IMR-90 (cell line): Measurements from ENCODE around the gene TRPM8.

Experiments used
- CEBPB ChIP-seq: IDR thresholded peaks from 2 replicates; pipeline ENCODE4 v1.6.1; 2012; ENCODE audit warnings: low read depth, low read length, improper control_type of control experiment
- FOS ChIP-seq: fragments of 150-350 bp; IDR thresholded peaks from 2 replicates; pipeline ENCODE4 v1.6.1; 2016; ENCODE audit warnings: low read depth, low read length
- POLR2A ChIP-seq: IDR thresholded peaks from 2 replicates; pipeline ENCODE4 v1.6.1; 2012; ENCODE audit warnings: mild to moderate bottlenecking, low read depth, low read length
- TF ChIP-seq, protein P1 (sequence below): conservative IDR thresholded peaks from 2 replicates; pipeline ENCODE4 v1.5.1; 2012; ENCODE audit warnings: mild to moderate bottlenecking, low read depth, low read length, improper control_type of control experiment
- TF ChIP-seq, protein P2 (sequence below): fragments of 150-350 bp; IDR thresholded peaks from 2 replicates; pipeline ENCODE4 v1.6.1; 2017; ENCODE audit warnings: mild to moderate bottlenecking, antibody characterized with exemption, low read length, low read depth
- TF ChIP-seq, protein P3 (sequence below): fragments of 150-350 bp; IDR thresholded peaks from 2 replicates; pipeline ENCODE4 v1.6.1; 2016; ENCODE audit warnings: low read depth, mild to moderate bottlenecking, low read length, moderate library complexity, borderline replicate concordance

DNA sequence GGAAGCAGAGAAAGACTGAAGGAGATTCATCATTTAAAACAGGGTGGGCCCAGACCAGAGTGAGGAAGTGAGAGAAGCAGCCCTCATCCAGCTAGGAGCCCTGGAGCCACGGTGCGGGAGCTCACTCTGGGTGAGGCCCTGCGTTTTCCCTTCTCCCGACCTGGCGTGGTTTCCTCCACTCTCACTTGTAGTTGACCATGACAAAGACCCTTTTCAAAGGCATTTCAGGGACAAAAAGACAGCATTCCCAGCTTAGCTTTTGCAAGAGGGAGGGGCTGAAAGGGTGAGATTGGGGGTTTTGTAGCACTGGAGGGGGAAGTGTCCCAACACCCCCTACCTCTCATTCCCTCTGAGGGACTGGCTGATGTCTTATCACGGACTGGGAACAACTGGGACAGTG, 56.6 kb downstream of the TRPM8 start:
- TF ChIP-seq, protein P1, sequence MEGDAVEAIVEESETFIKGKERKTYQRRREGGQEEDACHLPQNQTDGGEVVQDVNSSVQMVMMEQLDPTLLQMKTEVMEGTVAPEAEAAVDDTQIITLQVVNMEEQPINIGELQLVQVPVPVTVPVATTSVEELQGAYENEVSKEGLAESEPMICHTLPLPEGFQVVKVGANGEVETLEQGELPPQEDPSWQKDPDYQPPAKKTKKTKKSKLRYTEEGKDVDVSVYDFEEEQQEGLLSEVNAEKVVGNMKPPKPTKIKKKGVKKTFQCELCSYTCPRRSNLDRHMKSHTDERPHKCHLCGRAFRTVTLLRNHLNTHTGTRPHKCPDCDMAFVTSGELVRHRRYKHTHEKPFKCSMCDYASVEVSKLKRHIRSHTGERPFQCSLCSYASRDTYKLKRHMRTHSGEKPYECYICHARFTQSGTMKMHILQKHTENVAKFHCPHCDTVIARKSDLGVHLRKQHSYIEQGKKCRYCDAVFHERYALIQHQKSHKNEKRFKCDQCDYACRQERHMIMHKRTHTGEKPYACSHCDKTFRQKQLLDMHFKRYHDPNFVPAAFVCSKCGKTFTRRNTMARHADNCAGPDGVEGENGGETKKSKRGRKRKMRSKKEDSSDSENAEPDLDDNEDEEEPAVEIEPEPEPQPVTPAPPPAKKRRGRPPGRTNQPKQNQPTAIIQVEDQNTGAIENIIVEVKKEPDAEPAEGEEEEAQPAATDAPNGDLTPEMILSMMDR, result no peak
- TF ChIP-seq, protein P2, sequence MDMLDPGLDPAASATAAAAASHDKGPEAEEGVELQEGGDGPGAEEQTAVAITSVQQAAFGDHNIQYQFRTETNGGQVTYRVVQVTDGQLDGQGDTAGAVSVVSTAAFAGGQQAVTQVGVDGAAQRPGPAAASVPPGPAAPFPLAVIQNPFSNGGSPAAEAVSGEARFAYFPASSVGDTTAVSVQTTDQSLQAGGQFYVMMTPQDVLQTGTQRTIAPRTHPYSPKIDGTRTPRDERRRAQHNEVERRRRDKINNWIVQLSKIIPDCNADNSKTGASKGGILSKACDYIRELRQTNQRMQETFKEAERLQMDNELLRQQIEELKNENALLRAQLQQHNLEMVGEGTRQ, result no peak
- TF ChIP-seq POLR2A (no peak), FOS (no peak), CEBPB (no peak)
- TF ChIP-seq, protein P3, sequence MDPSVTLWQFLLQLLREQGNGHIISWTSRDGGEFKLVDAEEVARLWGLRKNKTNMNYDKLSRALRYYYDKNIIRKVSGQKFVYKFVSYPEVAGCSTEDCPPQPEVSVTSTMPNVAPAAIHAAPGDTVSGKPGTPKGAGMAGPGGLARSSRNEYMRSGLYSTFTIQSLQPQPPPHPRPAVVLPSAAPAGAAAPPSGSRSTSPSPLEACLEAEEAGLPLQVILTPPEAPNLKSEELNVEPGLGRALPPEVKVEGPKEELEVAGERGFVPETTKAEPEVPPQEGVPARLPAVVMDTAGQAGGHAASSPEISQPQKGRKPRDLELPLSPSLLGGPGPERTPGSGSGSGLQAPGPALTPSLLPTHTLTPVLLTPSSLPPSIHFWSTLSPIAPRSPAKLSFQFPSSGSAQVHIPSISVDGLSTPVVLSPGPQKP, result no peak
